Cerebellar nuclear complex (tissue), 1 donor: Measurements from ENCODE around the gene HOXB8.

ENCODE experiments used
- DNase-seq, 2 experiments: peaks; one replicate each; lab custom pipeline; 2025; lab: John Stamatoyannopoulos, UW

The HOXB8 gene

GRCh38 chr17:48637323-48638260, 22.5 kb upstream of the HOXB8 start:
- no peak for DNase-seq

- DNase-seq, result no peak
Observed at GRCh38 chr17:48636177-48637018, 21.3 kb upstream of the HOXB8 start.

GRCh38 chr17:48634493-48635208, 19.6 kb upstream of the HOXB8 start:
- no peak for DNase-seq

GRCh38 chr17:48633266-48633677, 18.2 kb upstream of the HOXB8 start:
- no peak for DNase-seq

- DNase-seq, result no peak
Observed at GRCh38 chr17:48632579-48633265, 17.6 kb upstream of the HOXB8 start.

GRCh38 chr17:48631693-48632578, 16.8 kb upstream of the HOXB8 start:
- no peak for DNase-seq

- no peak for DNase-seq
Observed at GRCh38 chr17:48630925-48631692, 16.0 kb upstream of the HOXB8 start.

GRCh38 chr17:48630009-48630924, 15.2 kb upstream of the HOXB8 start:
- no peak for DNase-seq

GRCh38 chr17:48629411-48629759, 14.3 kb upstream of the HOXB8 start:
- no peak for DNase-seq

- no peak for DNase-seq
Observed at GRCh38 chr17:48628649-48629410, 13.7 kb upstream of the HOXB8 start.

GRCh38 chr17:48627623-48628521, 12.8 kb upstream of the HOXB8 start:
- DNase-seq, result no peak

- no peak for DNase-seq
Observed at GRCh38 chr17:48627118-48627597, 12.1 kb upstream of the HOXB8 start.

GRCh38 chr17:48626245-48627117, 11.4 kb upstream of the HOXB8 start, which contains the start of gene HOXB9:
Gene HOXB9, minus strand, starts transcription at chr17:48626358. Its CDS starts 89 bp downstream, at chr17:48626269.
- DNase-seq, result no peak

- no peak for DNase-seq
Observed at GRCh38 chr17:48625495-48626244, 10.6 kb upstream of the HOXB8 start.
